Lower lobe of right lung (tissue), 2 donors: ENCODE measurements around the gene TSEN54. TPM values are rescaled to one million over a fixed set of nuclear protein-coding genes. Genes with fewer than 3 reads are reported as not detected.

ENCODE experiments used
- ATAC-seq, 2 donors: fragments of 200-7000 bp; cut with Tn5 transposase; one replicate each; pipeline ENCODE4 v1.9.1; 2020 to 2022; ENCODE audit warnings: mild to moderate bottlenecking in 2 of 2, moderate library complexity in 2 of 2
- DNase-seq: peaks from one replicate; pipeline ENCODE4 v3.0.0-alpha.2; 2020
- H3K27ac ChIP-seq: fragments of 200-600 bp; one replicate; pipeline ENCODE4 v1.8.0; 2022
- H3K27me3 ChIP-seq: fragments of 200-600 bp; one replicate; pipeline ENCODE4 v1.8.0; 2022; ENCODE audit warnings: low read depth
- H3K36me3 ChIP-seq: fragments of 200-600 bp; one replicate; pipeline ENCODE4 v1.8.0; 2022; ENCODE audit warnings: mild to moderate bottlenecking
- H3K4me1 ChIP-seq: fragments of 200-600 bp; one replicate; pipeline ENCODE4 v1.8.0; 2022
- H3K4me3 ChIP-seq: fragments of 200-600 bp; one replicate; pipeline ENCODE4 v1.8.0; 2022; ENCODE audit warnings: mild to moderate bottlenecking
- H3K9me3 ChIP-seq: fragments of 200-600 bp; one replicate; pipeline ENCODE4 v1.8.0; 2022
- intact Hi-C: fragments of 100-400 bp; cut with DNase I; formaldehyde crosslinking; loops from one replicate; pipeline ENCODE4 v1.11.0; 2022
- total RNA-seq: library from RNA; stranded (reverse); fragmentation: NEBNext Ultra II Directional; extraction: Animal tissue kit (Norgen Biotek cat#: 25700); gene quantifications from one replicate; pipeline ENCODE4 v1.2.1, GENCODE V29; 2021
- TF ChIP-seq, protein P1 (sequence below): fragments of 200-600 bp; IDR thresholded peaks from one replicate; pipeline ENCODE4 v1.8.0; 2022; ENCODE audit warnings: antibody characterized with exemption, mild to moderate bottlenecking
- donor health status: DM: no; HTN: yes; CAD: no; lungs with severe emphysema.

TSEN54 gene
- total RNA-seq, 1 donor from 2014 or later: 20.4 TPM

DNA sequence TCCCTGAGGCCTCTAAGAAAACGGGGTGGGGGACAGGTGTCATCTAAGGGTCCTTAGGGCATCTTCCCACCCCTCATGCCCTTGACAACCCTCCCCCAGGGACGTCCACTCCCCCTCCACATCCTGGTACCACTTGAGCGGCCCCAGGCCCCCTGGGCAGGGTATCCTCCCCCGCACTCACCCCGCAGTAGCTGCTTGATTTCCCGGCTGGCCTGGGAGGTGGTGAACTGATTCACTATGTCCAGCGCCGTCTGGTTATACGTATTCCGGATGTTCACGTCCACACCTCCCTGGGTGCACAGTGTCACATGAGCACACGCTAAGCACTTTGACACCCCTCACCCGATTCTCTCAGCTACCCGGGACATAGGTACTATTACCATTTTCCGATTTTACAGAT is 10.7 kb upstream of the TSEN54 start:
- peaks cover 32% of the 10 kb centered on the region for H3K4me1 ChIP-seq
- TF ChIP-seq, protein P1, sequence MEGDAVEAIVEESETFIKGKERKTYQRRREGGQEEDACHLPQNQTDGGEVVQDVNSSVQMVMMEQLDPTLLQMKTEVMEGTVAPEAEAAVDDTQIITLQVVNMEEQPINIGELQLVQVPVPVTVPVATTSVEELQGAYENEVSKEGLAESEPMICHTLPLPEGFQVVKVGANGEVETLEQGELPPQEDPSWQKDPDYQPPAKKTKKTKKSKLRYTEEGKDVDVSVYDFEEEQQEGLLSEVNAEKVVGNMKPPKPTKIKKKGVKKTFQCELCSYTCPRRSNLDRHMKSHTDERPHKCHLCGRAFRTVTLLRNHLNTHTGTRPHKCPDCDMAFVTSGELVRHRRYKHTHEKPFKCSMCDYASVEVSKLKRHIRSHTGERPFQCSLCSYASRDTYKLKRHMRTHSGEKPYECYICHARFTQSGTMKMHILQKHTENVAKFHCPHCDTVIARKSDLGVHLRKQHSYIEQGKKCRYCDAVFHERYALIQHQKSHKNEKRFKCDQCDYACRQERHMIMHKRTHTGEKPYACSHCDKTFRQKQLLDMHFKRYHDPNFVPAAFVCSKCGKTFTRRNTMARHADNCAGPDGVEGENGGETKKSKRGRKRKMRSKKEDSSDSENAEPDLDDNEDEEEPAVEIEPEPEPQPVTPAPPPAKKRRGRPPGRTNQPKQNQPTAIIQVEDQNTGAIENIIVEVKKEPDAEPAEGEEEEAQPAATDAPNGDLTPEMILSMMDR: no peak
- DNase-seq: no peak
- H3K9me3 ChIP-seq: no peaks in the 10 kb centered on the region
- peaks cover 71% of the 10 kb centered on the region for H3K36me3 ChIP-seq
- ATAC-seq: no peak
- no peak overlapping the region for H3K4me3 ChIP-seq
- intact Hi-C loops: no loop called here
- H3K27me3 ChIP-seq: no peaks in the 10 kb centered on the region
- H3K27ac ChIP-seq: no peak overlapping the region

DNA sequence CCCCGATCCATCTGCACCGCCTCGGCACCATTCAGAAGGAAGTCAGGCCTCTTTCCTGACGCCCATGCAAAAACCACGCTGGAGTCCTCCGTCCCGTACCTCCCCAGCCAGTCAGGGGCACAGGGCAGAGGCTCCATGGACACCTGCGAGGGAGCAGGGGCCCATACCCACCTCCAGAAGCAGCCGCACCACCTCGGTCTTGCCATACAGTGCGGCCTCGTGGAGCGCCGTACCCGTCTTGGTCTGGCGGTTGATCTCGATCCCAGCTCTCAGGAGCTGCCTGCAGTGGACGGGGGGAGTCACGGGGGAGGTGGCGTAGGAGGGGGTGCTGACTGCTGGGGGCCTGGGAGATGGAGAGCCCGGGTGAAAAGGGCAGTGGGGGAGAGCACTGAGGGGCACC is 10.2 kb upstream of the TSEN54 start:
- H3K9me3 ChIP-seq: no peaks in the 10 kb centered on the region
- H3K27ac ChIP-seq: no peak overlapping the region
- H3K4me1 ChIP-seq: peaks cover 37% of the 10 kb centered on the region
- H3K4me3 ChIP-seq: no peak overlapping the region
- DNase-seq: peak; percentile 46
- intact Hi-C loops: no loop called here
- no peaks in the 10 kb centered on the region for H3K27me3 ChIP-seq
- TF ChIP-seq, protein P1: no peak
- H3K36me3 ChIP-seq: peaks cover 66% of the 10 kb centered on the region
- ATAC-seq: no peak

DNA sequence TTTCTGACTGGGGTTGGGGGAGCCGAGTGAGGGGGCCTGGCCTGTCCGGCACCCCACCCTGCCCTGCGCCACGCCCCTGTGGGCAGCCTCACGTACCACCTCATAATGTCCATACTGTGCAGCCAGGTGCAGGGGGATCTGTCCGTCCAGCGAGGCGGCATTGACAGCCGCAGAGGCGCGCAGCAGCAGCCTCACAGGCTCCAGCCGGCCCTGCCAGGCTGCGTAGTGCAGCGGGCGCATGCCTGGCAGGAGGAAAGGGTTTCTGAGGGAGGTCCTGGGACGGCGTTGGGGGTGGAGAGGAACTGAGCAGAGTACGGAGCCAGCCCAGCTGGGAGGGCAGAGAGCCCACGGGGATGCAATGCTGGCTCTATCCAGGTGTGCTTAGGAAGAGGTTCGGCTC is 9.4 kb upstream of the TSEN54 start:
- intact Hi-C loops: no loop called here

DNA sequence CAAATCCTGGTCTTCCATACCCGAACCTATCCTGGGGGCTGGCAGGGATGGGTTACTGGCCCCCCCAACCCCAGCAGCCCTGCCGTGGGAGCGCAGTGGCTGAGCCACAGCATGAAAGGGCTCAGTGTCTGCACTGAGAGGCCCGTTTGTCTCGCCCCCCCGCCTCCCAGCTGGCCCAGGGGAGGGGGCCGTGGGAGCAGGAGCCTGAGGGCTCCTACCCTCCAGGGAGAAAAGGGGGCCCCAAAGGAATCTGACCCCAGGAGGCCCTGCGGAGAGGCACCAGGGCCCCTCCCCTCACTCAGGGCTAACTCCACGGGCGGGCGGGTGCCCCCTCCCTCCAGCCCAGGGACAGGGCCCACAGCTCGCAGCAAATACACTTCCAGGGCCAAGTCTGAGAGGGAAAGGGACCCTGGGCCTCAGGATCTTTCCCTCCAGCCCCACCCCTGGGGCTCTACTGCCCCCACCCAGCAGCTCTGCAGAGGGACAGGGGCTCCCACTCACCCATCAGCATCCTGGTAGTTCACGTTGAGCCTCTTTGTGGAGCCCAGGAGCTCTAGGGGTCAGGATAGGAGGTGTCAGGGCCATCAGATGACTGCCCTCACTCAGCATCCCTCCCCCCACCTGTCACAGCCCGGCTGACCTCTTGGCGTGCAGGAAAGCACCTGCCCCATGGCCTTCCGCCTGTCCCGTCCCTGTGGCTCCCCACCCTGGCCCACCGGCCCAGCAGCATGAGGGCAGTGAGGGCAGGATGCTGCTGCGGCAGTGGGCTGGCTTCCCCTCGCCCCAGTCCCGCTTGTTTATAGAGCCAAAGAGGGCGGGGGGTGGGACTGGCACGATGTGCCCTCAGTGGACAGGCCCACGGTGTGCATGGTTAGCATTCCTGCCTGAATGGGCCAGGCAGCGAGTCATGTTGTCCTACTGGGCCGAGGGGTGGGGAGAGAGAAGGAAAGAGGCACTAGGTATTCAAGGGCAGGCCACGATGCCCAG is 8.3 kb upstream of the TSEN54 start:
- ATAC-seq: no peak
- TF ChIP-seq, protein P1: no peak
- Histone ChIP-seq H3K27me3 (no peaks in the 10 kb centered on the region), H3K27ac (peak overlapping the region; percentile 76), H3K36me3 (peaks cover 57% of the 10 kb centered on the region), H3K9me3 (no peaks in the 10 kb centered on the region), H3K4me1 (peaks cover 51% of the 10 kb centered on the region), H3K4me3 (peak overlapping the region; percentile 68)
- intact Hi-C loops: no loop called here
- peak; percentile 46 for DNase-seq

More for the DNA sequence above, 9.4 kb upstream of the TSEN54 start:
- H3K9me3 ChIP-seq: no peaks in the 10 kb centered on the region
- ATAC-seq: no peak
- H3K27ac ChIP-seq: peak overlapping the region; percentile 76
- TF ChIP-seq, protein P1: no peak
- DNase-seq: peak; percentile 36
- H3K36me3 ChIP-seq: peaks cover 61% of the 10 kb centered on the region
- H3K4me3 ChIP-seq: no peak overlapping the region
- H3K4me1 ChIP-seq: peaks cover 45% of the 10 kb centered on the region
- no peaks in the 10 kb centered on the region for H3K27me3 ChIP-seq

DNA sequence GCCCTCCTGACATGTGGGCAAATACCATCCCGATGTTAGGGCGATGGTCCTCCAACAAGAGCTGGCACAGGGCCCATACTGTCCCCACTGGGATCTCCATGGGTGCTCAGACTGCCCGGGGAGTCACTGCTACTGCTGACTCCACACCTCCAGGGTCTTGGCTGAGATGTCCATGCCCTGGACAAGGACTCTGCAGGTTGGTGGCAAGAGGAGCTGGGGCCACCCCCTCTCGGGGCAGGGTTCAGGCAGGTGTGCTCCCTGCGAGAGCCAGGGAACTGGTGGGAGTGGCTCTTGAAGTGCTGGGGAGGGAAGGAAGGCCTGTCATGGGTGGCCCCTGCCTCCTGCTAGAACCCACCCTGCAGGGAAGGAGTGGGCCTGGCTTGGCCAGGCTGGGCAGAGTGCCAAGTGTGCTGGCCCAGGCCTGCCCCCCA is 7.4 kb upstream of the TSEN54 start:
- intact Hi-C loops: no loop called here
- DNase-seq (peak; percentile 43), ATAC-seq (no peak)
- no peaks in the 10 kb centered on the region for H3K27me3 ChIP-seq
- peaks cover 56% of the 10 kb centered on the region for H3K4me1 ChIP-seq
- no peaks in the 10 kb centered on the region for H3K9me3 ChIP-seq
- TF ChIP-seq, protein P1: no peak
- peak overlapping the region; percentile 68 for H3K4me3 ChIP-seq
- peak overlapping the region; percentile 76 for H3K27ac ChIP-seq
- peaks cover 56% of the 10 kb centered on the region for H3K36me3 ChIP-seq
